HepG2 (cell line): ENCODE results near the gene LIN28A. TPM values are rescaled to one million over a fixed set of nuclear protein-coding genes. Genes with fewer than 3 reads are reported as not detected.

Source experiments
- ASH2L ChIP-seq: fragments of 300-600, 200-600 bp; sonication (generic); IDR thresholded peaks from 2 replicates; pipeline ENCODE4 v1.7.0; 2017; ENCODE audit warnings: low read depth, mild to moderate bottlenecking, moderate library complexity, mixed read lengths, low read length; ENCODE audit not compliant: insufficient read length
- DR1 ChIP-seq: sonication (generic); formaldehyde crosslinking; IDR thresholded peaks from 2 replicates; pipeline ENCODE4 v1.8.0; 2021; ENCODE audit warnings: mild to moderate bottlenecking, missing genetic modification reagents, inconsistent platforms
- DZIP1 ChIP-seq: sonication (generic); formaldehyde crosslinking; IDR thresholded peaks from 2 replicates; pipeline ENCODE4 v1.5.0; 2020; ENCODE audit warnings: mild to moderate bottlenecking, missing genetic modification reagents
- GTF3A ChIP-seq: sonication (generic); formaldehyde crosslinking; conservative IDR thresholded peaks from 2 replicates; pipeline ENCODE4 v1.4.0; 2020; ENCODE audit warnings: mild to moderate bottlenecking, missing genetic modification reagents
- HMG20A ChIP-seq: IDR thresholded peaks from 2 replicates; pipeline ENCODE4 v1.6.1; 2016; ENCODE audit warnings: borderline replicate concordance
- ISX ChIP-seq: sonication (generic); formaldehyde crosslinking; conservative IDR thresholded peaks from 2 replicates; pipeline ENCODE4 v1.5.0; 2020; ENCODE audit warnings: missing genetic modification reagents
- KDM2A ChIP-seq: sonication (generic); formaldehyde crosslinking; IDR thresholded peaks from 2 replicates; pipeline ENCODE4 v1.4.0; 2020; ENCODE audit warnings: low read depth, missing genetic modification reagents, borderline replicate concordance
- NFIC ChIP-seq: IDR thresholded peaks from 2 replicates; pipeline ENCODE4 v1.6.1; 2012; ENCODE audit warnings: mild to moderate bottlenecking, low read length, inconsistent platforms
- PHF5A ChIP-seq: IDR thresholded peaks from one replicate; pipeline ENCODE4 v1.6.1; 2018; ENCODE audit warnings: low read depth, missing genetic modification reagents; ENCODE audit not compliant: unreplicated experiment
- PRMT3 ChIP-seq: sonication (generic); formaldehyde crosslinking; IDR thresholded peaks from 2 replicates; pipeline ENCODE4 v1.8.1; 2022; ENCODE audit warnings: low read depth, mild to moderate bottlenecking, moderate library complexity, missing genetic modification reagents, borderline replicate concordance
- SRF ChIP-seq: IDR thresholded peaks from 2 replicates; pipeline ENCODE4 v1.6.1; 2011; ENCODE audit warnings: mild to moderate bottlenecking, low read depth, low read length, moderate library complexity
- TARDBP ChIP-seq: sonication (generic); formaldehyde crosslinking; IDR thresholded peaks from 2 replicates; pipeline ENCODE4 v1.8.0; 2022; ENCODE audit warnings: mild to moderate bottlenecking, missing genetic modification reagents
- TBL1XR1 ChIP-seq: fragments of 150-350 bp; IDR thresholded peaks from 2 replicates; pipeline ENCODE4 v1.6.1; 2014; ENCODE audit warnings: borderline replicate concordance, low read length; ENCODE audit not compliant: partially characterized antibody
- TCF7L2 ChIP-seq: IDR thresholded peaks from 2 replicates; pipeline ENCODE4 v1.6.1; 2011; ENCODE audit warnings: mild to moderate bottlenecking, low read depth, low read length, moderate library complexity
- TEF ChIP-seq: sonication (generic); formaldehyde crosslinking; IDR thresholded peaks from 2 replicates; pipeline ENCODE4 v1.5.0; 2020; ENCODE audit warnings: missing genetic modification reagents
- ZNF589 ChIP-seq: sonication (generic); formaldehyde crosslinking; conservative IDR thresholded peaks from 2 replicates; pipeline ENCODE4 v1.8.0; 2022; ENCODE audit warnings: mild to moderate bottlenecking, moderate library complexity, missing genetic modification reagents
- ZSCAN9 ChIP-seq: IDR thresholded peaks from 2 replicates; pipeline ENCODE4 v1.6.1; 2016; ENCODE audit warnings: borderline replicate concordance
- polyA plus RNA-seq, 8 experiments: library from polyadenylated mRNA; depleted of rRNA in 3 of 8; stranded (reverse) in 7 of 8; unstranded in 1 of 8; fragments of >200 nt; fragmentation: Illumina TruSeq in 4 of 8; extraction: Trizol in 4 of 8; gene quantifications; 2 replicates each; pipeline versions ENCODE4 v1.2.1 to v1.2.3, GENCODE V29; 2011 to 2016; ENCODE audit warnings: low read depth in 4 of 8, missing spikeins in 1 of 8, mixed read lengths in 1 of 8; ENCODE audit not compliant: insufficient read depth in 1 of 8
- total RNA-seq, 5 experiments: library from RNA; depleted of rRNA; stranded (reverse); fragments of >200 nt; fragmentation: Illumina TruSeq; extraction: Trizol; gene quantifications; 2 replicates each; pipeline ENCODE4 v1.2.3, GENCODE V29; 2016; ENCODE audit warnings: low read depth in 1 of 5
- TF ChIP-seq, protein P1 (sequence below): IDR thresholded peaks from 2 replicates; pipeline ENCODE4 v1.6.1; 2012; ENCODE audit warnings: low read length, improper control_type of control experiment
- TF ChIP-seq, protein P2 (sequence below): sonication (generic); formaldehyde crosslinking; IDR thresholded peaks from 2 replicates; pipeline ENCODE4 v1.5.0; 2020; ENCODE audit warnings: mild to moderate bottlenecking, missing genetic modification reagents
- TF ChIP-seq, protein P3 (sequence below): sonication (generic); formaldehyde crosslinking; IDR thresholded peaks from 2 replicates; pipeline ENCODE4 v1.8.1; 2023; ENCODE audit warnings: missing genetic modification reagents, inconsistent platforms, borderline replicate concordance

LIN28A gene
- total and polyA plus RNA-seq, 2 of the 13 experiments (the other 11 are each of a cell fraction or from before 2014, with no cell fraction given), result not detected

GRCh38 chr1:26431979-26432695 is 21.5 kb downstream of the LIN28A start, which contains the start of gene DHDDS (continued):
- TF ChIP-seq NFIC (no peak), HMG20A (CRISPR knock-in tag) (peak; percentile 13; the same call in 1 of the 2 replicates), PHF5A (CRISPR knock-in tag) (peak; percentile 37), ISX (CRISPR knock-in tag) (0 out of 2 replicates have a peak, but pooled peaks have one; percentile 69), DR1 (peak; percentile 78), TARDBP (CRISPR knock-in tag) (peak; percentile 95), GTF3A (CRISPR knock-in tag) (no peak), TCF7L2 (no peak), TEF (CRISPR knock-in tag) (no peak), PRMT3 (peak; percentile 94), ASH2L (peak; percentile 60), SRF (peak; percentile 85), DZIP1 (CRISPR knock-in tag) (peak; percentile 93; the same call in 1 of the 2 replicates), ZNF589 (CRISPR knock-in tag) (peak; percentile 97), KDM2A (CRISPR knock-in tag) (peak; percentile 98), TBL1XR1 (no peak), ZSCAN9 (CRISPR knock-in tag) (peak; percentile 93)
- TF ChIP-seq, protein P1, sequence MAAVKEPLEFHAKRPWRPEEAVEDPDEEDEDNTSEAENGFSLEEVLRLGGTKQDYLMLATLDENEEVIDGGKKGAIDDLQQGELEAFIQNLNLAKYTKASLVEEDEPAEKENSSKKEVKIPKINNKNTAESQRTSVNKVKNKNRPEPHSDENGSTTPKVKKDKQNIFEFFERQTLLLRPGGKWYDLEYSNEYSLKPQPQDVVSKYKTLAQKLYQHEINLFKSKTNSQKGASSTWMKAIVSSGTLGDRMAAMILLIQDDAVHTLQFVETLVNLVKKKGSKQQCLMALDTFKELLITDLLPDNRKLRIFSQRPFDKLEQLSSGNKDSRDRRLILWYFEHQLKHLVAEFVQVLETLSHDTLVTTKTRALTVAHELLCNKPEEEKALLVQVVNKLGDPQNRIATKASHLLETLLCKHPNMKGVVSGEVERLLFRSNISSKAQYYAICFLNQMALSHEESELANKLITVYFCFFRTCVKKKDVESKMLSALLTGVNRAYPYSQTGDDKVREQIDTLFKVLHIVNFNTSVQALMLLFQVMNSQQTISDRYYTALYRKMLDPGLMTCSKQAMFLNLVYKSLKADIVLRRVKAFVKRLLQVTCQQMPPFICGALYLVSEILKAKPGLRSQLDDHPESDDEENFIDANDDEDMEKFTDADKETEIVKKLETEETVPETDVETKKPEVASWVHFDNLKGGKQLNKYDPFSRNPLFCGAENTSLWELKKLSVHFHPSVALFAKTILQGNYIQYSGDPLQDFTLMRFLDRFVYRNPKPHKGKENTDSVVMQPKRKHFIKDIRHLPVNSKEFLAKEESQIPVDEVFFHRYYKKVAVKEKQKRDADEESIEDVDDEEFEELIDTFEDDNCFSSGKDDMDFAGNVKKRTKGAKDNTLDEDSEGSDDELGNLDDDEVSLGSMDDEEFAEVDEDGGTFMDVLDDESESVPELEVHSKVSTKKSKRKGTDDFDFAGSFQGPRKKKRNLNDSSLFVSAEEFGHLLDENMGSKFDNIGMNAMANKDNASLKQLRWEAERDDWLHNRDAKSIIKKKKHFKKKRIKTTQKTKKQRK, result no peak
- TF ChIP-seq, protein P2, sequence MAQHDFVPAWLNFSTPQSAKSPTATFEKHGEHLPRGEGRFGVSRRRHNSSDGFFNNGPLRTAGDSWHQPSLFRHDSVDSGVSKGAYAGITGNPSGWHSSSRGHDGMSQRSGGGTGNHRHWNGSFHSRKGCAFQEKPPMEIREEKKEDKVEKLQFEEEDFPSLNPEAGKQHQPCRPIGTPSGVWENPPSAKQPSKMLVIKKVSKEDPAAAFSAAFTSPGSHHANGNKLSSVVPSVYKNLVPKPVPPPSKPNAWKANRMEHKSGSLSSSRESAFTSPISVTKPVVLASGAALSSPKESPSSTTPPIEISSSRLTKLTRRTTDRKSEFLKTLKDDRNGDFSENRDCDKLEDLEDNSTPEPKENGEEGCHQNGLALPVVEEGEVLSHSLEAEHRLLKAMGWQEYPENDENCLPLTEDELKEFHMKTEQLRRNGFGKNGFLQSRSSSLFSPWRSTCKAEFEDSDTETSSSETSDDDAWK (CRISPR knock-in tag), result no peak
- TF ChIP-seq, protein P3, sequence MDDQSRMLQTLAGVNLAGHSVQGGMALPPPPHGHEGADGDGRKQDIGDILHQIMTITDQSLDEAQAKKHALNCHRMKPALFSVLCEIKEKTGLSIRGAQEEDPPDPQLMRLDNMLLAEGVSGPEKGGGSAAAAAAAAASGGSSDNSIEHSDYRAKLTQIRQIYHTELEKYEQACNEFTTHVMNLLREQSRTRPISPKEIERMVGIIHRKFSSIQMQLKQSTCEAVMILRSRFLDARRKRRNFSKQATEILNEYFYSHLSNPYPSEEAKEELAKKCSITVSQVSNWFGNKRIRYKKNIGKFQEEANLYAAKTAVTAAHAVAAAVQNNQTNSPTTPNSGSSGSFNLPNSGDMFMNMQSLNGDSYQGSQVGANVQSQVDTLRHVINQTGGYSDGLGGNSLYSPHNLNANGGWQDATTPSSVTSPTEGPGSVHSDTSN (CRISPR knock-in tag), result no peak
